GM12878 (cell line): Measurements from ENCODE around the gene MAPKAPK2. TPM values are rescaled to one million over a fixed set of nuclear protein-coding genes. Genes with fewer than 3 reads are reported as not detected.

Experiments used
- ASH2L ChIP-seq: fragments of 300-600, 200-600 bp; sonication (generic); IDR thresholded peaks from 2 replicates; pipeline ENCODE4 v1.6.1; 2017; ENCODE audit warnings: low read depth, mild to moderate bottlenecking, borderline replicate concordance
- ATF7 ChIP-seq: fragments of 450-650 bp; IDR thresholded peaks from 2 replicates; pipeline ENCODE4 v1.6.1; 2016; ENCODE audit warnings: low read depth, mild to moderate bottlenecking
- BCL11A ChIP-seq: IDR thresholded peaks from 2 replicates; pipeline ENCODE4 v1.6.1; 2011; ENCODE audit warnings: low read depth, low read length
- CREM ChIP-seq: IDR thresholded peaks from 2 replicates; pipeline ENCODE4 v1.6.1; 2014; ENCODE audit warnings: antibody characterized with exemption, low read depth
- CTCF ChIP-seq, 3 experiments: IDR thresholded peaks in 2 of 3; conservative IDR thresholded peaks in 1 of 3; 2 replicates each; pipeline ENCODE4 v1.5.1; 2011; ENCODE audit warnings: low read depth in 3 of 3, low read length in 3 of 3, mild to moderate bottlenecking in 3 of 3, control low read depth in 2 of 3, moderate library complexity in 2 of 3, inconsistent platforms in 1 of 3, mixed read lengths in 1 of 3; ENCODE audit not compliant: control insufficient read depth in 2 of 3, insufficient read depth in 1 of 3; ENCODE audit errors: extremely low read depth in 1 of 3
- DPF2 ChIP-seq: fragments of 450-650 bp; IDR thresholded peaks from 2 replicates; pipeline ENCODE4 v1.6.1; 2017; ENCODE audit warnings: mild to moderate bottlenecking
- ETV6 ChIP-seq, 2 experiments: fragments of 450-650 bp in 1 of 2; IDR thresholded peaks in 1 of 2; conservative IDR thresholded peaks in 1 of 2; 2 replicates each; pipeline ENCODE4 v1.6.1; 2014; ENCODE audit warnings: antibody characterized with exemption in 1 of 2, borderline replicate concordance in 1 of 2, low read depth in 1 of 2, mild to moderate bottlenecking in 1 of 2, moderate library complexity in 1 of 2
- FOXK2 ChIP-seq: fragments of 450-650 bp; IDR thresholded peaks from 2 replicates; pipeline ENCODE4 v1.6.1; 2017; ENCODE audit warnings: mild to moderate bottlenecking, moderate library complexity
- HSF1 ChIP-seq: fragments of 150-350 bp; IDR thresholded peaks from 2 replicates; pipeline ENCODE4 v1.6.1; 2014; ENCODE audit warnings: mild to moderate bottlenecking, low read depth, low read length
- IKZF1 ChIP-seq: fragments of 450-650 bp; conservative IDR thresholded peaks from 2 replicates; pipeline ENCODE4 v1.6.1; 2017; ENCODE audit warnings: antibody characterized with exemption, mild to moderate bottlenecking
- IRF4 ChIP-seq: IDR thresholded peaks from 2 replicates; pipeline ENCODE4 v1.6.1; 2011; ENCODE audit warnings: low read depth, low read length
- MLLT1 ChIP-seq: fragments of 450-650 bp; IDR thresholded peaks from 2 replicates; pipeline ENCODE4 v1.6.1; 2016; ENCODE audit warnings: mild to moderate bottlenecking
- MTA2 ChIP-seq: fragments of 450-650 bp; IDR thresholded peaks from 2 replicates; pipeline ENCODE4 v1.6.1; 2016; ENCODE audit warnings: low read depth, mild to moderate bottlenecking, moderate library complexity
- NR2F1 ChIP-seq: fragments of 450-650 bp; conservative IDR thresholded peaks from 2 replicates; pipeline ENCODE4 v1.6.1; 2017; ENCODE audit warnings: mild to moderate bottlenecking
- PKNOX1 ChIP-seq: fragments of 450-650 bp; IDR thresholded peaks from 2 replicates; pipeline ENCODE4 v1.6.1; 2016; ENCODE audit warnings: mild to moderate bottlenecking
- POLR2A ChIP-seq: IDR thresholded peaks from 2 replicates; pipeline ENCODE4 v1.6.1; 2011; ENCODE audit warnings: low read depth, mild to moderate bottlenecking, low read length
- RAD51 ChIP-seq: fragments of 450-650 bp; IDR thresholded peaks from 2 replicates; pipeline ENCODE4 v1.6.1; 2016; ENCODE audit warnings: moderate library complexity, mild to moderate bottlenecking, inconsistent platforms
- STAT3 ChIP-seq: IDR thresholded peaks from 2 replicates; pipeline ENCODE4 v1.6.1; 2011; ENCODE audit warnings: low read depth, low read length, improper control_type of control experiment
- TBL1XR1 ChIP-seq: IDR thresholded peaks from 2 replicates; pipeline ENCODE4 v1.6.1; 2012; ENCODE audit warnings: low read depth, low read length, improper control_type of control experiment
- TCF12 ChIP-seq: IDR thresholded peaks from 2 replicates; pipeline ENCODE4 v1.6.1; 2011; ENCODE audit warnings: low read depth, mild to moderate bottlenecking, low read length
- YY1 ChIP-seq: IDR thresholded peaks from 2 replicates; pipeline ENCODE4 v1.6.1; 2011; ENCODE audit warnings: low read depth, mild to moderate bottlenecking, low read length
- ZNF274 ChIP-seq: IDR thresholded peaks from one replicate; pipeline ENCODE4 v1.8.0; 2011; ENCODE audit not compliant: insufficient read length, insufficient read depth
- polyA plus RNA-seq, 11 experiments: library from polyadenylated mRNA; depleted of rRNA in 4 of 11; unstranded in 6 of 11; stranded (reverse) in 5 of 11; fragments of >200 nt; fragmentation: Nextera tagmentation in 4 of 11; fragmentation: Illumina TruSeq in 1 of 11; extraction: Ambion mirVana in 4 of 11; extraction: Trizol in 1 of 11; gene quantifications; 1 replicate in 1 of 11; 2 replicates in 10 of 11; pipeline versions ENCODE4 v1.2.1 to v1.2.3, GENCODE V29; 2011 to 2016; ENCODE audit warnings: inconsistent platforms in 2 of 11, missing spikeins in 2 of 11, low read depth in 1 of 11
- total RNA-seq, 4 experiments: library from RNA; depleted of rRNA in 3 of 4; stranded (reverse); fragments of >200 nt in 3 of 4; fragmentation: Illumina TruSeq in 1 of 4; extraction: Trizol in 1 of 4; gene quantifications; 2 replicates each; pipeline versions ENCODE4 v1.2.1 to v1.2.3, GENCODE V29; 2013 to 2021
- TF ChIP-seq, protein P1 (sequence below): fragments of 450-650 bp; IDR thresholded peaks from 2 replicates; pipeline ENCODE4 v1.6.1; 2016; ENCODE audit warnings: mild to moderate bottlenecking, moderate library complexity, borderline replicate concordance

The MAPKAPK2 gene
- total and polyA plus RNA-seq, 10 of the 15 experiments (the other 5 are each of a cell fraction or from before 2014, with no cell fraction given): 0.72 to 92.2 (median 49.3) TPM

GRCh38 chr1:206782448-206782847 lies 97.7 kb downstream of the MAPKAPK2 start (continued):
- TF ChIP-seq HSF1 (no peak), ZNF274 (no peak), RAD51 (0 out of 2 replicates have a peak, but pooled peaks have one; percentile 46), ASH2L (no peak), STAT3 (no peak), POLR2A (no peak), FOXK2 (no peak), ETV6 (conservative IDR thresholded peaks at IDR 0.05 in 1 of 2, IDR thresholded peaks at IDR 0.05 in 1 of 2; ENCODE audit: borderline replicate concordance in 1 of 2, low read depth in 1 of 2) (peak in 1 of 2 experiments; percentile 90; a peak in 2 of 4 replicates), CREM (peak; percentile 34; the same call in 1 of the 2 replicates), MLLT1 (peak; percentile 79; the same call in 1 of the 2 replicates), YY1 (no peak), DPF2 (peak; percentile 75; the same call in 1 of the 2 replicates), PKNOX1 (peak; percentile 64), TCF12 (0 out of 2 replicates have a peak, but pooled peaks have one; percentile 45), MTA2 (peak; percentile 85), ATF7 (peak; percentile 50; the same call in 1 of the 2 replicates), BCL11A (peak; percentile 81), IRF4 (no peak), CTCF (IDR thresholded peaks at IDR 0.05 in 2 of 3, conservative IDR thresholded peaks at IDR 0.05 in 1 of 3; ENCODE audit: control insufficient read depth in 2 of 3, extremely low read depth in 1 of 3, insufficient read depth in 1 of 3, low read depth in 3 of 3, low read length in 3 of 3) (no peak), NR2F1 (peak; percentile 97), TBL1XR1 (peak; percentile 77; the same call in 1 of the 2 replicates), IKZF1 (peak; percentile 92)
- TF ChIP-seq, protein P1, sequence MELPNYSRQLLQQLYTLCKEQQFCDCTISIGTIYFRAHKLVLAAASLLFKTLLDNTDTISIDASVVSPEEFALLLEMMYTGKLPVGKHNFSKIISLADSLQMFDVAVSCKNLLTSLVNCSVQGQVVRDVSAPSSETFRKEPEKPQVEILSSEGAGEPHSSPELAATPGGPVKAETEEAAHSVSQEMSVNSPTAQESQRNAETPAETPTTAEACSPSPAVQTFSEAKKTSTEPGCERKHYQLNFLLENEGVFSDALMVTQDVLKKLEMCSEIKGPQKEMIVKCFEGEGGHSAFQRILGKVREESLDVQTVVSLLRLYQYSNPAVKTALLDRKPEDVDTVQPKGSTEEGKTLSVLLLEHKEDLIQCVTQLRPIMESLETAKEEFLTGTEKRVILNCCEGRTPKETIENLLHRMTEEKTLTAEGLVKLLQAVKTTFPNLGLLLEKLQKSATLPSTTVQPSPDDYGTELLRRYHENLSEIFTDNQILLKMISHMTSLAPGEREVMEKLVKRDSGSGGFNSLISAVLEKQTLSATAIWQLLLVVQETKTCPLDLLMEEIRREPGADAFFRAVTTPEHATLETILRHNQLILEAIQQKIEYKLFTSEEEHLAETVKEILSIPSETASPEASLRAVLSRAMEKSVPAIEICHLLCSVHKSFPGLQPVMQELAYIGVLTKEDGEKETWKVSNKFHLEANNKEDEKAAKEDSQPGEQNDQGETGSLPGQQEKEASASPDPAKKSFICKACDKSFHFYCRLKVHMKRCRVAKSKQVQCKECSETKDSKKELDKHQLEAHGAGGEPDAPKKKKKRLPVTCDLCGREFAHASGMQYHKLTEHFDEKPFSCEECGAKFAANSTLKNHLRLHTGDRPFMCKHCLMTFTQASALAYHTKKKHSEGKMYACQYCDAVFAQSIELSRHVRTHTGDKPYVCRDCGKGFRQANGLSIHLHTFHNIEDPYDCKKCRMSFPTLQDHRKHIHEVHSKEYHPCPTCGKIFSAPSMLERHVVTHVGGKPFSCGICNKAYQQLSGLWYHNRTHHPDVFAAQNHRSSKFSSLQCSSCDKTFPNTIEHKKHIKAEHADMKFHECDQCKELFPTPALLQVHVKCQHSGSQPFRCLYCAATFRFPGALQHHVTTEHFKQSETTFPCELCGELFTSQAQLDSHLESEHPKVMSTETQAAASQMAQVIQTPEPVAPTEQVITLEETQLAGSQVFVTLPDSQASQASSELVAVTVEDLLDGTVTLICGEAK: no peak
